H1 (cell line): ENCODE measurements around the gene JAKMIP1. TPM values are rescaled to one million over a fixed set of nuclear protein-coding genes. Genes with fewer than 3 reads are reported as not detected.

Experiments
- CTCF ChIA-PET: fragments of 300-600 bp; sonication (Branson Sonifier 250); formaldehyde crosslinking; loops from one replicate; lab custom pipeline; 2021; ENCODE audit not compliant: partially characterized antibody; lab: Charles Lee
- POLR2A ChIA-PET: fragments of 300-600 bp; sonication (Branson Sonifier 250); formaldehyde crosslinking; loops from one replicate; lab custom pipeline; 2021; ENCODE audit warnings: inconsistent platforms; ENCODE audit not compliant: partially characterized antibody; lab: Charles Lee
- DNase-seq, 2 experiments: peaks; one replicate each; pipeline versions ENCODE4 v3.0.0 to v3.0.0-alpha.2; 2010 to 2022; ENCODE audit warnings: low spot score in 2 of 2, low read depth in 1 of 2, mixed read lengths in 1 of 2
- FAIRE-seq: peaks from 2 replicates; lab custom pipeline; 2011; peaks lifted over from hg19 to GRCh38; lab: Jason Lieb, UNC
- H2AFZ ChIP-seq: 2 replicates; pipeline ENCODE4 v1.8.1; 2012; ENCODE audit warnings: low read length, inconsistent platforms
- H2AK5ac ChIP-seq: 2 replicates; pipeline ENCODE4 v1.6.1; 2013; ENCODE audit warnings: low read depth, low read length
- H2BK120ac ChIP-seq: replicated peaks from 2 replicates; pipeline ENCODE3; 2013; ENCODE audit warnings: low read depth, low read length, inconsistent platforms
- H2BK12ac ChIP-seq: 2 replicates; pipeline ENCODE4 v1.6.1; 2013; ENCODE audit warnings: low read depth, low read length
- H2BK15ac ChIP-seq: 2 replicates; pipeline ENCODE4 v1.6.1; 2013; ENCODE audit warnings: low read length
- H2BK20ac ChIP-seq: 2 replicates; pipeline ENCODE4 v1.6.1; 2013; ENCODE audit warnings: low read length
- H2BK5ac ChIP-seq: 2 replicates; pipeline ENCODE4 v1.6.1; 2013; ENCODE audit warnings: low read depth, low read length
- H3K14ac ChIP-seq: 2 replicates; pipeline ENCODE4 v1.6.1; 2013; ENCODE audit warnings: inconsistent platforms; ENCODE audit not compliant: insufficient read length
- H3K18ac ChIP-seq: 2 replicates; pipeline ENCODE4 v1.6.1; 2013; ENCODE audit warnings: low read length; ENCODE audit errors: extremely low read depth
- H3K23ac ChIP-seq: 2 replicates; pipeline ENCODE4 v1.6.1; 2013; ENCODE audit warnings: inconsistent platforms; ENCODE audit not compliant: insufficient read length
- H3K23me2 ChIP-seq: 2 replicates; pipeline ENCODE4 v1.6.1; 2013; ENCODE audit warnings: low read depth, low read length
- H3K27ac ChIP-seq: 2 replicates; pipeline ENCODE4 v1.6.1; 2011; ENCODE audit warnings: low read depth, low read length, inconsistent platforms
- H3K27me3 ChIP-seq, 4 experiments: replicated peaks in 1 of 4; 1 replicate in 1 of 4; 2 replicates in 3 of 4; pipeline versions ENCODE4 v1.6.1 to v1.8.1; 2011 to 2013; ENCODE audit warnings: low read length in 3 of 4, mild to moderate bottlenecking in 3 of 4, inconsistent platforms in 2 of 4, mixed read lengths in 2 of 4, moderate library complexity in 1 of 4; ENCODE audit not compliant: control insufficient read depth in 3 of 4, insufficient read depth in 3 of 4; ENCODE audit errors: extremely low read depth in 1 of 4
- H3K36me3 ChIP-seq, 4 experiments: 2 replicates each; pipeline versions ENCODE4 v1.6.1 to v1.8.1; 2011 to 2013; ENCODE audit warnings: mild to moderate bottlenecking in 4 of 4, low read length in 3 of 4, moderate library complexity in 2 of 4, control low read depth in 1 of 4, inconsistent platforms in 1 of 4; ENCODE audit not compliant: insufficient read depth in 4 of 4, control insufficient read depth in 2 of 4
- H3K4ac ChIP-seq: replicated peaks from 2 replicates; pipeline ENCODE3; 2013; ENCODE audit warnings: low read length, low read depth, mixed read lengths, inconsistent platforms; ENCODE audit not compliant: insufficient read length
- H3K4me1 ChIP-seq, 4 experiments: replicated peaks in 1 of 4; 1 replicate in 1 of 4; 2 replicates in 3 of 4; pipeline versions ENCODE4 v1.6.1 to v1.8.1; 2011 to 2013; ENCODE audit warnings: low read length in 3 of 4, inconsistent platforms in 2 of 4, mixed read lengths in 1 of 4; ENCODE audit not compliant: insufficient read depth in 4 of 4, control insufficient read depth in 3 of 4
- H3K4me2 ChIP-seq, 2 experiments: 2 replicates each; pipeline versions ENCODE4 v1.6.1 to v1.8.1; 2011 to 2013; ENCODE audit warnings: low read depth in 2 of 2, low read length in 2 of 2, control low read depth in 1 of 2, inconsistent platforms in 1 of 2, mild to moderate bottlenecking in 1 of 2; ENCODE audit not compliant: insufficient read depth in 1 of 2
- H3K4me3 ChIP-seq, 4 experiments: fragments of 200-600, 300-600 bp in 1 of 4; sonication (generic), shearing (Covaris generic), sonication (Bioruptor Twin) in 1 of 4; 2 replicates each; pipeline versions ENCODE4 v1.5.1 to v1.8.1; 2011 to 2016; ENCODE audit warnings: low read length in 4 of 4, low read depth in 3 of 4, control low read depth in 2 of 4, inconsistent platforms in 2 of 4, mild to moderate bottlenecking in 2 of 4, mixed read lengths in 1 of 4, moderate library complexity in 1 of 4; ENCODE audit not compliant: insufficient read depth in 2 of 4; ENCODE audit errors: extremely low read depth in 1 of 4
- H3K56ac ChIP-seq: replicated peaks from 2 replicates; pipeline ENCODE3; 2013; ENCODE audit warnings: low read depth, mild to moderate bottlenecking, mixed read lengths, low read length, inconsistent platforms; ENCODE audit not compliant: insufficient read length
- H3K79me1 ChIP-seq: 2 replicates; pipeline ENCODE4 v1.6.1; 2013; ENCODE audit warnings: low read depth, low read length, control low read depth
- H3K79me2 ChIP-seq, 2 experiments: 2 replicates each; pipeline versions ENCODE4 v1.6.1 to v1.8.1; 2012 to 2013; ENCODE audit warnings: low read length in 2 of 2, mild to moderate bottlenecking in 2 of 2, inconsistent platforms in 1 of 2; ENCODE audit not compliant: insufficient read depth in 2 of 2, control insufficient read depth in 1 of 2
- H3K9ac ChIP-seq, 4 experiments: replicated peaks in 1 of 4; 1 replicate in 1 of 4; 2 replicates in 3 of 4; pipeline versions ENCODE4 v1.6.1 to v1.8.1; 2011 to 2013; ENCODE audit warnings: low read depth in 3 of 4, low read length in 3 of 4, control low read depth in 2 of 4, mild to moderate bottlenecking in 2 of 4, moderate library complexity in 2 of 4, inconsistent platforms in 1 of 4; ENCODE audit errors: extremely low read depth in 1 of 4
- H3K9me3 ChIP-seq, 2 experiments: 2 replicates each; pipeline versions ENCODE4 v1.6.1 to v1.8.1; 2012 to 2013; ENCODE audit warnings: mild to moderate bottlenecking in 2 of 2, moderate library complexity in 2 of 2, control low read depth in 1 of 2, inconsistent platforms in 1 of 2, low read depth in 1 of 2, low read length in 1 of 2, mixed read lengths in 1 of 2; ENCODE audit not compliant: insufficient read depth in 2 of 2
- H4K20me1 ChIP-seq, 2 experiments: replicated peaks in 1 of 2; 2 replicates each; pipeline versions ENCODE3 to v1.8.1; 2011 to 2013; ENCODE audit warnings: inconsistent platforms in 2 of 2, low read length in 2 of 2, mild to moderate bottlenecking in 1 of 2; ENCODE audit not compliant: insufficient read depth in 2 of 2, control insufficient read depth in 1 of 2
- H4K5ac ChIP-seq: 2 replicates; pipeline ENCODE4 v1.6.1; 2013; ENCODE audit warnings: low read length, low read depth, mixed read lengths, inconsistent platforms; ENCODE audit not compliant: insufficient read length
- H4K8ac ChIP-seq: 2 replicates; pipeline ENCODE4 v1.8.0; 2013; ENCODE audit warnings: mild to moderate bottlenecking, moderate library complexity, low read length, inconsistent platforms; ENCODE audit not compliant: insufficient read depth; ENCODE audit errors: extremely low read depth
- H4K91ac ChIP-seq: replicated peaks from 2 replicates; pipeline ENCODE3; 2013; ENCODE audit warnings: low read length, mixed read lengths, inconsistent platforms; ENCODE audit not compliant: insufficient read length
- ASH2L ChIP-seq: fragments of 200-600, 300-600 bp; sonication (generic); IDR thresholded peaks from one replicate; pipeline ENCODE4 v1.7.1; 2017; ENCODE audit warnings: low read length
- BCL11A ChIP-seq, 2 experiments: IDR thresholded peaks; one replicate each; pipeline ENCODE4 v1.6.1; 2011; ENCODE audit warnings: low read depth in 2 of 2, low read length in 2 of 2, mild to moderate bottlenecking in 2 of 2
- CBX8 ChIP-seq: fragments of 300-800, 300-1000 bp; sonication (generic); IDR thresholded peaks from 2 replicates; pipeline ENCODE4 v1.7.1; 2016; ENCODE audit warnings: low read depth, low read length, borderline replicate concordance
- CEBPB ChIP-seq: IDR thresholded peaks from 2 replicates; pipeline ENCODE4 v1.6.1; 2012; ENCODE audit warnings: low read depth, low read length
- CHD2 ChIP-seq: IDR thresholded peaks from 2 replicates; pipeline ENCODE4 v1.6.1; 2012; ENCODE audit warnings: low read length, improper control_type of control experiment
- EP300 ChIP-seq, 2 experiments: IDR thresholded peaks; 1 replicate in 1 of 2; 2 replicates in 1 of 2; pipeline ENCODE4 v1.6.1; 2011 to 2012; ENCODE audit warnings: low read depth in 2 of 2, low read length in 2 of 2, mild to moderate bottlenecking in 2 of 2, borderline replicate concordance in 1 of 2, inconsistent platforms in 1 of 2, moderate library complexity in 1 of 2
- GTF2F1 ChIP-seq: IDR thresholded peaks from 2 replicates; pipeline ENCODE4 v1.6.1; 2012; ENCODE audit warnings: low read depth, low read length, improper control_type of control experiment, borderline replicate concordance
- MAFK ChIP-seq: IDR thresholded peaks from 2 replicates; pipeline ENCODE4 v1.6.1; 2012; ENCODE audit warnings: low read depth, mild to moderate bottlenecking, improper control_type of control experiment, low read length
- MAX ChIP-seq: IDR thresholded peaks from 2 replicates; pipeline ENCODE4 v1.6.1; 2012; ENCODE audit warnings: inconsistent platforms
- POU5F1 ChIP-seq: IDR thresholded peaks from 2 replicates; pipeline ENCODE4 v1.6.1; 2011; ENCODE audit warnings: low read depth, mild to moderate bottlenecking, low read length, moderate library complexity
- RBBP5 ChIP-seq: IDR thresholded peaks from 2 replicates; pipeline ENCODE4 v1.7.1; 2012; ENCODE audit warnings: low read depth, mild to moderate bottlenecking, inconsistent platforms, low read length, moderate library complexity, borderline replicate concordance
- RFX5 ChIP-seq: IDR thresholded peaks from 2 replicates; pipeline ENCODE4 v1.6.1; 2011; ENCODE audit warnings: low read depth, low read length, improper control_type of control experiment, borderline replicate concordance
- SP1 ChIP-seq: IDR thresholded peaks from 2 replicates; pipeline ENCODE4 v1.6.1; 2011; ENCODE audit warnings: low read depth, low read length
- SP4 ChIP-seq: IDR thresholded peaks from 2 replicates; pipeline ENCODE4 v1.6.1; 2012; ENCODE audit warnings: low read length, inconsistent platforms
- SUZ12 ChIP-seq: fragments of 200-600 bp; sonication (generic); IDR thresholded peaks from 2 replicates; pipeline ENCODE4 v1.6.1; 2012; ENCODE audit warnings: mild to moderate bottlenecking, inconsistent platforms, low read length, moderate library complexity, mixed read lengths
- TEAD4 ChIP-seq: IDR thresholded peaks from 2 replicates; pipeline ENCODE4 v1.6.1; 2012; ENCODE audit warnings: low read depth, low read length, inconsistent platforms, mixed read lengths
- WGBS, 2 experiments: shearing (Covaris generic) in 1 of 2; methylation state at CpG; one replicate each; pipeline versions ENCODE4 v1.1.6 to v1.1.7; 2013 to 2015; ENCODE audit warnings: low lambda C conversion rate in 2 of 2, mixed read lengths in 2 of 2, inconsistent platforms in 1 of 2, low coverage in 1 of 2, missing lambda C conversion rate in 1 of 2; ENCODE audit not compliant: insufficient replicate concordance in 2 of 2, insufficient coverage in 1 of 2, insufficient read length in 1 of 2; ENCODE audit errors: extremely low coverage in 1 of 2, missing lambda C conversion rate in 1 of 2; 5-methylcytosine and 5-hydroxymethylcytosine counted together
- polyA plus RNA-seq, 7 experiments: library from polyadenylated mRNA; depleted of rRNA in 3 of 7; stranded (reverse) in 5 of 7; unstranded in 2 of 7; fragments of >200 nt in 5 of 7; fragments of 200-250 nt in 2 of 7; gene quantifications; 1 replicate in 5 of 7; 2 replicates in 1 of 7; 4 replicates in 1 of 7; pipeline versions ENCODE4 v1.2.1 to v1.2.3, GENCODE V29; 2011 to 2013; ENCODE audit warnings: missing spikeins in 2 of 7, mixed read lengths in 2 of 7
- total RNA-seq: library from RNA; stranded (reverse); fragmentation: NEBNext Ultra II Directional; extraction: Animal tissue kit (Norgen Biotek cat#: 25700); gene quantifications from 2 replicates; pipeline ENCODE4 v1.2.1, GENCODE V29; 2021

Gene JAKMIP1
- total and polyA plus RNA-seq, 2 of the 8 experiments (the other 6 are each of a cell fraction or from before 2014, with no cell fraction given), result 2.5 to 4.4 TPM

GRCh38 chr4:6062133-6062532 lies 138.2 kb downstream of the JAKMIP1 start:
- Histone ChIP-seq H2BK5ac (no peak overlapping the region), H2BK20ac (no peak overlapping the region), H4K20me1 (no peaks in the 10 kb centered on the region), H3K18ac (no peak overlapping the region), H3K23me2 (no peaks in the 10 kb centered on the region), H3K23ac (no peak overlapping the region), H3K27me3 (no peaks in the 10 kb centered on the region; a peak in 1 of 7 replicates), H3K9ac (no peak overlapping the region), H2BK12ac (no peak overlapping the region), H3K14ac (no peak overlapping the region), H2BK15ac (no peak overlapping the region), H2AFZ (no peak overlapping the region), H3K79me2 (no peaks in the 10 kb centered on the region), H4K91ac (no peak overlapping the region), H3K4ac (no peak overlapping the region), H3K79me1 (no peaks in the 10 kb centered on the region), H3K4me1 (no peaks in the 10 kb centered on the region), H3K4me2 (no peak overlapping the region), H3K27ac (no peak overlapping the region), H3K4me3 (no peak overlapping the region), H3K56ac (no peak overlapping the region), H2BK120ac (no peak overlapping the region), H4K8ac (no peak overlapping the region; the same call in 1 of the 2 replicates), H3K36me3 (no peaks in the 10 kb centered on the region), H3K9me3 (no peaks in the 10 kb centered on the region), H4K5ac (no peak overlapping the region), H2AK5ac (no peak overlapping the region)
- no peak for DNase-seq
- ChIA-PET CTCF (interaction anchor here (1.0 to 4.5 kb wide), 3 partner anchors 26 to 63 kb away, joined by 3 to 17 read pairs (median 4); no protein-coding TSS in a partner anchor), POLR2A (no interaction called here)
- WGBS, 2 experiments, result 91% methylated on average over 12 of the region's 12 CpGs; no CpG with 5 or more reads in 1 of the 2 experiments
- FAIRE-seq, result no peak
- TF ChIP-seq CEBPB (no peak), GTF2F1 (no peak), SP1 (no peak), RFX5 (no peak), CHD2 (no peak), TEAD4 (no peak), SP4 (no peak), BCL11A (IDR thresholded peaks at IDR 0.05; ENCODE audit: low read depth in 2 of 2, low read length in 2 of 2) (no peak), MAFK (no peak), EP300 (IDR thresholded peaks at IDR 0.05; ENCODE audit: borderline replicate concordance in 1 of 2, low read depth in 2 of 2, low read length in 2 of 2) (no peak), RBBP5 (no peak), SUZ12 (no peak), MAX (no peak), ASH2L (no peak), POU5F1 (no peak), CBX8 (no peak)
